Heart left ventricle (tissue), 13 donors: Measurements from ENCODE around the gene AKAP6.

Source experiments
- POLR2A ChIP-seq, 2 donors: fragments of 450-650 bp; IDR thresholded peaks; one replicate each; pipeline ENCODE4 v1.6.1; 2017; ENCODE audit warnings: antibody characterized with exemption in 2 of 2, mild to moderate bottlenecking in 2 of 2, moderate library complexity in 2 of 2
- TF ChIP-seq, protein P1 (sequence below), 12 donors: fragments of 200-600 bp; sonication (generic) in 4 of 12; IDR thresholded peaks; one replicate each; pipeline versions ENCODE4 v1.5.0 to v1.8.0; 2018 to 2022; ENCODE audit warnings: antibody characterized with exemption in 12 of 12, mild to moderate bottlenecking in 5 of 12
- donor health status: ischemic (EF 13 %, LVEDD 7.1; RV severe dilation, severe dysfunction).
- donor health status: DM: no; HTN: yes; CAD: no.
- donor health status: DM: no; HTN: no; CAD: no.
- donor health status: ischemic (EF 25% LVEDD 6.9; RV normal size, moderate dysfunction).
- donor health status: ischemic (EF 25% LVEDD 5.7; RV mildly dilated, moderate dysfunction).
- donor health status: ischemic (EF 35%, LVEDD 5.7; RV mildly dilated, moderate dysfunction).
- donor health status: nonischemic (EF 11% LVEDD 7.7; RV severe dilation, severe dysfunction).
- donor health status: DM: yes; HTN: yes; CAD: no.
- donor health status: PGD.
- donor health status: ischemic (EF 29% LVEDD 5.4; RV normal size, mild dysfunction).
- donor health status: nonischemic (EF 23%, LVEDD 6.1; RV moderate dilation, normal function).

- TF ChIP-seq, protein P1, sequence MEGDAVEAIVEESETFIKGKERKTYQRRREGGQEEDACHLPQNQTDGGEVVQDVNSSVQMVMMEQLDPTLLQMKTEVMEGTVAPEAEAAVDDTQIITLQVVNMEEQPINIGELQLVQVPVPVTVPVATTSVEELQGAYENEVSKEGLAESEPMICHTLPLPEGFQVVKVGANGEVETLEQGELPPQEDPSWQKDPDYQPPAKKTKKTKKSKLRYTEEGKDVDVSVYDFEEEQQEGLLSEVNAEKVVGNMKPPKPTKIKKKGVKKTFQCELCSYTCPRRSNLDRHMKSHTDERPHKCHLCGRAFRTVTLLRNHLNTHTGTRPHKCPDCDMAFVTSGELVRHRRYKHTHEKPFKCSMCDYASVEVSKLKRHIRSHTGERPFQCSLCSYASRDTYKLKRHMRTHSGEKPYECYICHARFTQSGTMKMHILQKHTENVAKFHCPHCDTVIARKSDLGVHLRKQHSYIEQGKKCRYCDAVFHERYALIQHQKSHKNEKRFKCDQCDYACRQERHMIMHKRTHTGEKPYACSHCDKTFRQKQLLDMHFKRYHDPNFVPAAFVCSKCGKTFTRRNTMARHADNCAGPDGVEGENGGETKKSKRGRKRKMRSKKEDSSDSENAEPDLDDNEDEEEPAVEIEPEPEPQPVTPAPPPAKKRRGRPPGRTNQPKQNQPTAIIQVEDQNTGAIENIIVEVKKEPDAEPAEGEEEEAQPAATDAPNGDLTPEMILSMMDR (IDR thresholded peaks at IDR 0.05): no peak
- no peak for TF ChIP-seq POLR2A (IDR thresholded peaks at IDR 0.05)
Measured at GRCh38 chr14:32756775-32757174, 427.7 kb downstream of the AKAP6 start.
